ENCODE data around the gene SELENOM.

Gene SELENOM, protein sequence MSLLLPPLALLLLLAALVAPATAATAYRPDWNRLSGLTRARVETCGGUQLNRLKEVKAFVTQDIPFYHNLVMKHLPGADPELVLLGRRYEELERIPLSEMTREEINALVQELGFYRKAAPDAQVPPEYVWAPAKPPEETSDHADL

DNA sequence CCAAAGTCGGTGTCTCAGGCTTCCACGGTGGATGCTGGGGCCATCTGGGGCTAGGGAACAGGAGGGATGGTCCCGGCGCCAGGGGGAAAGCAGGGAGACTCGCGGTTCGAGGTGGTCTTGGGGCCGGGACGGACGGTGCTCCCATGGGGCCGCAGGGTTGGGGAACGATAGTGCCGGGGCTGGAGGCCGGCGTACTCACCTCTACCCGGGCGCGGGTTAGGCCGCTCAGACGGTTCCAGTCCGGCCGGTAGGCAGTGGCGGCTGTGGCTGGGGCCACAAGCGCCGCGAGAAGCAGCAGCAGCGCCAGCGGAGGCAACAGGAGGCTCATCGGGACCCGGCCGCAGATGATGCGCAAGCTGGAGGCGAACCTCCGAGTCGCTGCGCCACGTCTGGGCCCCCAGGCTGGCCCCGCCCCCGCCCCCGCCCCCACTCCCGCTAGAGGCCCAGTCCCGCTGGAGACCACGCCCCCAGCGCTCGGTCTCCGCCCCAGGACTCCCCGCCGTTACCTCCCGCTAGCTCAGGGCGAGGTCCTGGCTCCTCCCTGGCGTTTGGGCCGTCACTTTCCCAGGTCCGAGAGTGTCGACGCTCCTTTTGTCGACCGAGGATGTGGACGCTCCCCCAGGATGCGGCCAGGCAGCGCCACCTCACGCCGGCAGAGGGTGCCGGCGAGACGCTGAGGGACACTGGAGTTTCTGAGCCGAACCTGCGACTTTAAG lies at the start of gene SELENOM:
SELENOM (minus strand) TSS at position 391 of the 716 bp plus-strand sequence; CDS start at position 328, 63 bp downstream.
- peak; percentile 89 for DNase-seq

DNA sequence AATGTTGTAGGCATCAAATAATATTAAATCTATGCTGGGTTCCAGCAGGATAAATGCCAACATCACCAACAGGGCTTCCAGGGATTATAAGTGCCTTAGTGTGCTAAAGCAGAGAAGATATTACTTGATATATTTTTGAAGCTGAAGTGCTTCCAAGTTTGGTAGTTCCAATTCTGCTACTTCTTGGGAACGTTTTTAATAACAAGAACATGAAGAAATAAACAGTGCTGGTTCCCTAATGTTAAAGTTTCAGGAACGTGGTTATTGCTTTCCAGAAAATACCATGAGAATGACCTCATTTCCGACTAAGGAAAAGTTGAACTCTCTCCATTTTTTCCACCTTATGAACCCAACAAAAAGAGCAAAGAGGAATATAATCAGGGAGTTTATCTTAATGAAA lies 48.1 kb upstream of the SELENOM start:
- DNase-seq = no peak

DNA sequence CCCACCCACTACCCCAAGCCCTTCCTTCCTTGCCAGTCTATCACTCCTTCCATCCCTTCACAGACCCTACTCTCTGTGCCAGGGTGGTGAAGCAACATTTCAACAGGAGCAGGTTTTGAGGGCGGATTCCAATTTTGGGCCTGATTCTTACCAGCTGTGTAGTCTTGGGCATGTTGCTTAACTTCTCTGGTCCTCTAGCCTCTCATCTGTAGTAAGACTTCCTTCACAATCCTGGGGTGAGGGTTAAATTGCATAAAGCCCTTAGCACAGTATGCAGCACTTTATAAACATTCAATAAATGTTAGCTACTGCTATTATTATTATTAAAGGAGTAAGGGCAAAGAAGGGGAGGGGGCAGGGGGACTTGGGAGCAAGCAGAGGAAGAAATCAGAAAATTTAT lies 47.6 kb upstream of the SELENOM start:
- DNase-seq = no peak

DNA sequence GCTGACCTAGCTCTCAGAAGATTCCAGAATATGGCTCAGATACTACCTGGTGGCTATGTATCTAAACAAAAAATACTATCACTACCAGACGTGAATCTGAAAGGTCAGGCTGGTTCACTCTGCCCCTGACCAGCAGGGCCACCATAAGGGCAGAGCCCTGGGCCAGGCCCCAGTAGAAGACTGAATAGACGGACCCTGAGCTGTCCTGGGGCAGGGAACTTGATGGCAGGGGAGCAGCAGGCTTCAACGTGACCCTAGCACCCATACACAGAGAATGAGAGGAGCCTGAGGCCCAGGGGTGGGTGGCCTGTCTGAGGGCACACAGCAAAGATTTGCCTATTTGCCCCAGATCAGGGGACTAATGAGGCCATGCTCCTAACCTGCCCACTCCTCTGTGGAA lies 46.0 kb upstream of the SELENOM start:
- DNase-seq = no peak

DNA sequence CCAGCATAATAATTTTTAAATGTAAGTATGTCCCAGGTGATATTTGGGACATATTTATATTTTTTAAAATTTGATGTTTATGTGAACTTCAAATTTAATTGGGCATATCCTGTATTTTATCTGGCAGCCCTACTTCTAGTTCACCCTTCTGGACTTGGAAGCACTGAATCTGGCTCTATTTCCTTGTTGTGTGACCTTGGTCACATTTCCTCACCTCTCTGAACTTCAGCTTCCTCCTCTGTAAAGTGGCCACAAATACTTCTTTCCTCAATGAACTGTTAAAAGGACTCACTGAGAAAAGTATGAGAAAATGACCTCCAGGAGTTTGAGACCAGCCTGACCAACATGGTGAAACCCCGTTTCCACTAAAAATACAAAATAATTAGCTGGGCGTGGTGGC lies 44.5 kb upstream of the SELENOM start:
- no peak for DNase-seq

DNA sequence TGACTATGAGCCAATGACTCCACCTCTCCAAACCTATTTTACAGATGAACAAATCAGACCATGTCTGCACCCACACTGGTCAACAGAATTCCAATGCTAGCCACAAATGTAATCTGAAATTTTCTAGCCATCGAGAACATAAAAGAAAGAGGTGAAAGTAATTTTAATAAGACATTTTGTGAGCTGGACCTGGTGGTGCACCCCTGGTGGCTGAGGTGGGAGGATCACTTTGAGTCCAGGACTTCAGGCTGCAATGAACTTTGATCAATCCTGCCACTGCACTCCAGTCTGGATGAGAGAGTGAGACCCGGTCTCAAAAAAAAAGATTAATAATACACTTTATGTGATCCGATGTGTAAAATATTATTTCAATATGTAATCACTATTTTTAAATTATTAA lies 43.2 kb upstream of the SELENOM start:
- DNase-seq = no peak

DNA sequence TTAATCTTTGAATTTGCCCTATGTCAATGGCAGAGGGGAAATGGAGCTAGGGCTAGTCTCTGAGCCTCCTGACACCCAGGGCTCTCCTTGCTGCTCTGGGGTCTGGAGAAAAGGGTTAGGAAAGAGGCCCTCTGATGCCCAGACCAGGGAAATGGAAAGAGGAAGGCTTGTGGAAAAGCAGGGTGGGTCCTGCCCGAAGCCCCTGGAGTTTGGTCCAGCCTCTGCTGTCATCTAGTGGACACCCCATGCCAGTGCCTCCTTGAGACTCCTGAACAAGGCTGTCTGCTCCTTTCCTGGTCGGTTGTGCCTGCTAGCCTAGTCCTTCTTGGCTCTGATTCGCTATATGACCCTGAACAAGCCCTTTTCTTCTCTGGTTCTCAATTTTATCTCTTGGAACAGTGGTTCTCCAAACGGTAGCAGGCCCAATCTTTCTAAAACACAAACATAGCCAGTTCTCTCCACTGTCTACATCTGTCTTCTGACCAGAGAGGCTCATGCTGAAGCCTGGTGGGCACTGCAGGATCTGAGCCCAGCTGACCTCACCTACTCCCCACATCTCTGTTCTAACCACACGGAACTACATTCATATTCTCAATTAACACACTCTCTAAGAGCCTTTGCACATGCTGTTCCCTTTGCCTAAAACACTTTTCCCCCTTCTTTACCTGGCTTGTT lies 41.7 kb upstream of the SELENOM start:
- DNase-seq = peak; percentile 31

DNA sequence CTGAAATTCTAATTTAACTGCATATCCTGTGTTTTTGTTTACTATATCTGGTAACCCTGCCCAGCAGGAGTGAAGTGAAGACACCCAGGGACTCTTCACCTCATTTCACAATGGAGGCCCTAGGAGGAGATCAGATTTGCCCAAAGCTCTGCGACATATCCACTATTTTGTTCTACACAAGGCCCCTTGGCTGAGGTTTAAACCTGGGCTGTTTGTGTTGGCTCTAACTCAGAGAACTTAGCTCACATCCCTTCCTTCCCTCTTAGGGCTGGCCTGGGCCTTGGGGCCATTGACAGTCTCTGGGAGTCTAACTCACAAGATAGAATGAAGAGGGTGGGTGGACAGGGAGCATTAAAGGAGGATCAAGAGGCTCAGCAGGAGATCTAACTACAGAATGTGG lies 41.1 kb upstream of the SELENOM start:
- DNase-seq = no peak

DNA sequence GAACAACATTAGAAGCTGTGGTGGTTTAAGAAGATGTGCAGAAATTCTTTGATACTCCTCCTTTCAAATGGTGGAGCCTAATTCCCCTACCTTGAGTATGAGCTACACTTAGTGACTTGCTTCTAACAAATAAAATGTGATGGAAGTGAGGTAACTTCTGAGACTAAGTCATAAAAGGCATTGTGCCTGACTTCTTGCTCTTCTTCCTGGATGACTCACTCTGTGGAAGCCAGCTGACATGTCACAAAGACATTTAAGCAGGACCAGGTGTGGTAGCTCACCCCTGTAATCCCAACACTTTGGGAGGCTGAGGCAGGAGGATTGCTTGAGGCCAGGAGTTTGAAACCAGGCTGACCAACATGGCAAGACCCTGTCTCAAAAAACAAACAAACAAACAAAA lies 36.9 kb upstream of the SELENOM start:
- DNase-seq = no peak

DNA sequence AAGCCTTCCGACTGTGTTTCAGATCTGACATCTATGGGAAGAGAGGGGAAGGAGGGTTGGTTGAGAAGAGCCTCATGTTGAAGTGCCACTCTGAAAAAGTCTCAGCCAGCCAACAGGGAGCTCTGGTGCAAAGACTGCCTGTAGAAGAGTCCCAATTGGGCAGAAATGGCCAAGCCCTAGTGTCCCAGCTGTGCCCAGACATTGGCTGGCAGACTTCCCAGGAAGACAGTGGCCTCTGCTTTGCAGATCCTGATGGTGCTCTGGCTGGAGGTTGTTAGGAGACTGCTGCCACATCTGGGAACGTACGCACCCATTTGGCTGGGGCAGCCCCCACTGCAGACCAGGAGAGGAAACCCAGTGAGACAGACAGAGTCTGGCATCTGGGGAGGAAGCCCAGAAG lies 36.2 kb upstream of the SELENOM start:
- no peak for DNase-seq

DNA sequence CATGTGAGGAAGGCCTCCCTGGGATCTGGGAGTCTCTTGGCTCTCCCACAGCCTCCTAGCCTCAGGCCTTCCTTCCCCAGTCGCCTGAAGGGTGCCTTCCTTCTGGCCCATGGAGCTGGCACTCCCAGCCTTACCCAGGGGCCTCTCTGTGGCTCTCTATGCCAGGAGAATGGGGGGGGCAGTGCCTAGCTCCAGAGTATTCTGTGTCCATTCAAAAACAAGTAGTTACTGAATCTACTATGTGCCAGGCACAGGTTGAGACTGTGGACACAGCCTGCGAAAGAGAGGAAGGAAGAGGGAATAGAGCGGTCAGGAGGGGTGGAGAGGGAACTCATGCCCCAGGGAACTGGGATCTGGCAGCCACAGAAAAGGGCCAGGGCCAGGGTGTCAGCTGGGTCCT lies 35.7 kb upstream of the SELENOM start:
- no peak for DNase-seq

DNA sequence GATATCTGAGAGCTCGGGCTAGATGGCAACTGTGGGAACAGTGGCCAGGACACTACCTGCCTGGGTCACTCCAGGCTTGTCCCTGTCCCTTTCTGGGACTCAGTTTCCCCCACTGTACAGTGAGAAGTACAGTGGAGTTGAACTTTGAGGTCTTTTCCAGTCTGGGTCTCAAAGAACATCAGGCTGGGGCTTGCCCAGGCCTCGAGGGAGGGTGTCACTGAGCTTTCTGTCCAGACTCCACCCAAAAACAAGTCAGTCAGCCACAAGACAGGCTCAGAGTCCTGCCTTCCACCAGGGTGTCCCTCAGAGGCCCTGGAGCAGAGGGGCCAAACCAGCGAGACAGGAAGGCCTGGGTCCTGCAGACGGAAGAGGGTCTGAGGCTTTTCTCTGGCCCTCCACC lies 34.9 kb upstream of the SELENOM start:
- DNase-seq = no peak

DNA sequence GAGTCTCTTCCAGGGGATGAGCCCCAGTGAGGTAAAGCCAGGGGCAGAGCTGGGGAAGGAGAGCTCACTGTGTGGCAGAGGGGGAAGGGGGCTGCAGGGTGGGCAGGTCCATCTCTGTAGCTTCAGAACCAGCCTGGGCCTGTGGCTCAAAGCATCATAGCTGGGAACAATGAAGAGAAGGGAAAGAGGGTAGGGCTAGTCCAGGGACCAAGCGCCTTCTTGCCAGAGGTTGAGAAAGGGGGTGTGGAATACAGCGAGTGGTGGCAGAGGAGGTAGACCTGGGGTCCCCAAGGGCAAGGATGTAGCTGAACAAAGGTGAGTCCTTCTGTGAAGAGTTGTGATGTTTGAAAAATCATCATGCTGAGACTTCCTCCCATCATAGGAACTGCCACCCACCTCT lies 34.2 kb upstream of the SELENOM start:
- no peak for DNase-seq

DNA sequence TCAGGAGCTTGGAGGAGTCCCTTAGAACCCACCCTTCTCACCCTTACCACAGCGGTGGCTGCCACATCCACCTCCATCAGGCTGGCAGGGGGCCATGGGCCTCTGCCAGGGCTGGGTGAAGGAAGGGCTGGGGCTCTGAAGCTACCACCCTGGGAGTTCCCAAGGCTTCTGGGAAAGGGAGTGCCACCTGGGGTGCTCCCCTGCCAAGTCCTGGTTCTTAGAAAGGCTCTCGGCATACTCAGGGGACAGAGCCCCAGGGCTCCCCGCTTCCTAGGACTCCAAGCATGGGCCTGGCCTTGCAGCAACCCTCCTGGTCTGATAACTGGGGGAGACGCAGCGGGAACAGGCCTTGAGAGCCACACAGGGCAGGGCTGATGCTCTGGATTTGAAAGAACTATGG lies 33.4 kb upstream of the SELENOM start:
- no peak for DNase-seq

DNA sequence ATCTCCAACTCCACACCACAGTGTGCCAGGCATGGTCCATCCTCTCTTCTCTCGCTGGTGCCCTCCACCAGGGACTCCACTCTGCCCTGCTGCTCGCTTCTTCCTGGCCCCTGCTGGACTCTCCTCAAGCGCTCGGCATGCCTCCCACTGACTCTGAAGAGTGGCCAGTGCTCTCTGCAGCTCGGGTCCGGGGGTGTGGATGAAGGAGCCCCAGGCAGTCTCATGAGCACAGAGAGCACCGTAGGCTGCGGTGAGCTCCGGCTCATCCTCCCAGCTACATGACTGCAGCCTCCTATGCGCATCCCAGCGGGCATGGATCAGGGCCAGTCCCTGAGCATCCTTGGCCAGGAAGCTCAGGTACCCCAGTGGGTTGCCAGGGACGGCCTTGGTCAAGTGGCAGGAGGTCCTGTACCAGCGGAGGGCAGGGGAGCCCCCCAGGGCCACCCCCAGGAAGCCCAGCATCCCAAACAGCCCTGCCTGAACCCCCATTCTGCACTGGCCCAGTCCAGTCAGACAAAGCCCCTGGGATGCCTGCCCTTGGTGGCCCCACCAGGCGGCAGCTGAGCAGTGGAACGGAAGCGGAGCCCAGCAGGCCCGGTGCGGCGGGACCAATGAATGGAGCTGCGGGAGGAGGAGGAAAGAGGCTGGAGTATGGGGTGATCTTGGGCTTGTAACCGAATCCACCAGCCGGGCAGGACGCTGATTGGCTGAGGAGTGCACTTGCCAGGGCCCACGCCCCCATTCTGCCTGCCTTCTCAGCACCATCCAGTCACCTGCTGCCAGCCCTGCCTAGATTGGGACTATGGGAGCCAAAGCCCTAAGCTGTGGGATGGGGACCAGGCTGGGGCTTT lies 32.7 kb upstream of the SELENOM start, which contains the start of gene PLA2G3:
PLA2G3 (minus strand) TSS at position 643 of the 851 bp plus-strand sequence; CDS start at position 489, 154 bp downstream.
- no peak for DNase-seq

DNA sequence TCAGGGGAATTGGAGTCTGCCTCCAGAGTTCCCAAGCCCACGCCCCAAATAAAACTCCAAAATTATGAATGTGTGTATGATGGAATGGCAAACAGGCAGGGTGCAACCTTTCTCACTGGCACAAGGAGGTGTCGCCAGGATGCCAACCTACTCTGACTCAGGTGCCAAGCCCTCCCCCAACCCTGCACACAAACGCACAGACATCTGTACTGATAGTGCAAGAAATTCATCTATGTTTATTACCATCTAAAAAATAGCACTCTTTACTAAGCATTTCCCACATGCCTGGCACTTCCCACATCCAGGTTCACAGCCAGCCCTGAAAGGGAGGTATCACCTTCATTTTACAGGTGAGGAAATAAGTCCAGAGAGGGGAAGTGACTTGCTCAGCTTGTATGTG lies 31.7 kb upstream of the SELENOM start:
- no peak for DNase-seq

DNA sequence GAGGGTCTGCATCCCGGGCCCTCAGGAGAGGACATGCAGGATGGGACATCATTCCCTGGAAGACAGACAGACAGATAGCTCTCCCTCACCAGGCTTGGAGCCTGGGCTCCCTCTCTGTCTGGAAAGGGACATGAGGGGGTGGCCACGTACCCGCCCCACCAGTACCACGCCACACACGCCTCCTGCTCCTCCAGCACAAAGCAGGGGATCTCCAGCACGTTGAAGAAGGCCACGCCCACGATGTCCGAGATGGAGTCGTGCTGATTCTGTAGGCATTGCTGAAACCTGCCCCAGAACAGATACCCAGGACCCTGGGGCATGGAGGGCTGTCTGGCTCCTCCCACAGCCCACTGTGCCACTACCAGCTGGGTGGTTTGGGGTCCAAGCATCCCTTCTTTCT lies 30.8 kb upstream of the SELENOM start:
- DNase-seq = no peak

DNA sequence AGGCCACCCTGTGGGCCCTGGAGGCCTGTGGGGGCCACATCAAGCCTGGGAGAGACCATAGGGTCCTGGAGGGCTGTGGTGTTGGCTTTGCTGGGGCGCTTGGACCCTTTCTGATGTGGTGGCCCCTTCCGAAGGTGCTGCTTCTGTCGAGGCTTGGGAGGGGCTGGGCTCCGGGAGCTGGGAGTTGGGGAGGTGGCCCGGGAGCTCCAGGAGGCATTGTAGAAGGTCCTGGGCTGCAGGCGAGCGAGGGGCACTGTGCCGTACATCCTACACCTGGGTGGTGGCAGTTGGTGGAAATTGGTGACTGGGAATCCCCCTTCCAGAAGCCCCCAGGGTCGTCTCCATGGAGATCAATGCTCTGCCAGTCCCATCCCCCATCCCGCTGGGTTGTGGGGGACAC lies 30.4 kb upstream of the SELENOM start:
- DNase-seq = no peak

DNA sequence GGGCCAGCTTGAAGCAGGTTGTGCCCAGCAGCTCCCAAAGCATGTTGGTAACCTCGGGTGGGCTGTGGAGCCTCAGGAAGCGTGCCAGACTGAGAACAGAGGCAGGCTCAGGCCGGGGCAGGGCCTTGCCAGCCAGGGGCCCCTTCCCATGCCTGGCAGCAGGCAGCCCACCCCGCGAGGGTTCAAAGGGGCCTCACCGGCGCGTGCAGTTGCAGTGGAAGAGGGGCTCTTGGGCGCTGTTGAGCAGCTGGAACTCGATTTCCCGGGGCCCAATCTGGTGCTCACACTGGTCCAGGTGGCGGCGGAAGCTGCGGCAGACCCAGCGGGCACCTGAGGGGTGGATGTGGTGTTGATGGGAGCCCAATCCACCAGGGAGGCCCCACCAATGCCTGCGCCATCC lies 29.3 kb upstream of the SELENOM start:
- no peak for DNase-seq

DNA sequence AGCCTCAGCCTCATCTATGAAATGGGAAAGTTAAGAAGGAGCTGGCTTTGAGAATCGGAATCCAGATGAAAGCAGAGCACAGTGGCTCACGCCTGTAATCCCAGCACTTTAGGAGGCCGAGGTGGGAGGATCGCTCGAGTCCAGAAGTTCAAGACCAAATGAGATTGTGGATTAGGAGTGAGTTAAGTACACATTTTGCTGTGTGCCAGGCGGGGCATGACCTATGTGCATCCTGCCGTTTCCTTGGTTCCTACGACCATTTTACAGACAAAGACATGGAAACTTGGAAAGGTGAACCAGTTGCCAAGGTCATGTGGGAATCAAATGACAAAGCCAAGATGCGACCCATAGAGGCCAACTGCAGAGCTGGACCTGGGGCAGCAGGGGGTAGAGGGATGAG lies 28.8 kb upstream of the SELENOM start:
- DNase-seq = no peak

DNA sequence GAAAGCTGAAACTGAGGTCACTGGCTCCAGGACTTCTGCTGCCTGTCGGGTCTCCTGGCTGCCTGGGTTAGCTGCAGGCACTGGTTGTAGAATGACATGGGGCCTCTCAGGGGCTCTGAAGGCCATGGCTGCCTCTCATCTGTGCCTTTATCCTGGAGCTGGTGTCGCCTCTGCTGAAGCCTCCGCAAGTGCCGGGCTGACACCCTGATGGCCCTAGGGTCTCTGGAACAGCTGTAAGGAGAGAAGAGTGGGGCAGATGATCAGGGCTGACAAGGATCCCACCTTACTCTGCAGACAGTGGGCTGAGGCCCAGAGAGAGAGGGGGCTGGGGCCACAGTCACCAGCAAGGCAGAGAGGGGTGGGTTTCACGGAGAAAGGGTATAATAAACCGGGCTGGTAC lies 28.3 kb upstream of the SELENOM start:
- DNase-seq = no peak

DNA sequence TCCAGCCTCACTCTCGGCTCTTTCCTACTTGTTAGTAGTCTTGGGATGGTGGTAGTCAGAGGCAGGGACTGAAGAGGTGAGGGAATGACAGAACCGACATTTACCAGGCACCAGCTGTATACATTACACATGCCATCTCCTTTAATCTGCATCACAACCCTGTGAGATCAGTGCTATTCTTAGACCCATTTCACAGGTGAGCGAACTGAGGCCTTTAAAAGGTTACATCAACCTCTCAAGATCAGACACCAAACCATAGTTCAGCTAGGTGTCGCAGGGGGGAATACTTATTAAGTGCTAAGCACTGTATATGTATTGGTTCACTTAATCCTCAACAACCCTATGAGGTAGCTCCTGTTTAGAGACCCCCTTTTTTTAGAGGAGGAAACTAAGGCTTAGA lies 27.3 kb upstream of the SELENOM start:
- no peak for DNase-seq

DNA sequence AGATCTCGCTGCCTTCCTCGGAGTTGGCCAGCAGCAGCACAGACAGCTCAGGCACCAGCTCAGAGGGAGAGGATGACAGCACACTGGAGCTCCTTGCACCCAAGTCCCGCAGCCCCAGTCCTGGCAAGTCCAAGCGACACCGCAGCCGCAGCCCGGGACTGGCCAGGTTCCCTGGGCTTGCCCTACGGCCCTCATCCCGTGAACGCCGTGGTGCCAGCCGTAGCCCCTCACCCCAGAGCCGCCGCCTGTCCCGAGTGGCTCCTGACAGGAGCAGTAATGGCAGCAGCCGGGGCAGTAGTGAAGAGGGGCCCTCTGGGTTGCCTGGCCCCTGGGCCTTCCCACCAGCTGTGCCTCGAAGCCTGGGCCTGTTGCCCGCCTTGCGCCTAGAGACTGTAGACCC lies 26.5 kb upstream of the SELENOM start:
- no peak for DNase-seq

DNA sequence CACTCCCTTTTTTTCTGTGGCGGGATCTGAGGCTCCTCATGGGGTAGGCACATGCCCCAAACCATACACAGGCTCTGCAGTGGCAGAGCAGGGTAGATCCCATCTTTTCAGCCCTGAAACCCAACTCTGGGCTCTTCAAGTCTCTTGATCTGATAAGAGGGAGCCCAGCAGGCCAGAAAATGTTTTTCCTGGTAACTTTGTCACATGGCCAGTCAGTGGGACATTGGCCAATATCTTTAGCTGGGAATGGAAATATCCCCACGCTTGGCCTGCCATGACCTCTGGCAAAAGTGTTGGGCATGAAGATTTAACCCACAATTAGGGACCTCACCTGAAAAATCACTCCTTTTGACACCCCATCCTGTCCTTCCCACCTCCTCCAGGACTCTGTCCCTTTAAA lies 23.5 kb upstream of the SELENOM start:
- DNase-seq = no peak

Data from stimulated activated CD4-positive, alpha-beta T cell treated with anti-CD3 and anti-CD28 coated beads, Interleukin-4, amount 100 ng/mL, for 24 hours (primary cell).